ENCODE results near the gene DNAJC5G.
"Not testable (repeated sequence)": the region's sequence is repeated elsewhere in the genome, so short reads cannot be mapped to it uniquely, and the experiment has no call there.

The DNAJC5G gene

GRCh38 chr2:27312152-27312551 lies 36.9 kb downstream of the DNAJC5G start:
- 100% methylated on average over 1 of the region's 3 CpGs; no CpG with 5 or more reads in 1 of the 2 experiments for WGBS, 2 experiments (ENCODE audit: insufficient coverage in 2 of 2)
- no peaks in the 10 kb centered on the region for H3K9me3 ChIP-seq (ENCODE audit: control insufficient read depth, low read length)
- no peak overlapping the region for H3K4me3 ChIP-seq (ENCODE audit: extremely low read depth, insufficient read depth, low read length, poor library complexity, severe bottlenecking)
- peaks cover 6% of the 10 kb centered on the region for H3K36me3 ChIP-seq (ENCODE audit: control insufficient read depth, insufficient read depth, low read length)
- H3K27ac ChIP-seq (ENCODE audit: low read depth, low read length, severe bottlenecking), result no peak overlapping the region
- H3K4me1 ChIP-seq (ENCODE audit: control insufficient read depth, insufficient read depth, low read length, poor library complexity, severe bottlenecking), result no peaks in the 10 kb centered on the region

DNA sequence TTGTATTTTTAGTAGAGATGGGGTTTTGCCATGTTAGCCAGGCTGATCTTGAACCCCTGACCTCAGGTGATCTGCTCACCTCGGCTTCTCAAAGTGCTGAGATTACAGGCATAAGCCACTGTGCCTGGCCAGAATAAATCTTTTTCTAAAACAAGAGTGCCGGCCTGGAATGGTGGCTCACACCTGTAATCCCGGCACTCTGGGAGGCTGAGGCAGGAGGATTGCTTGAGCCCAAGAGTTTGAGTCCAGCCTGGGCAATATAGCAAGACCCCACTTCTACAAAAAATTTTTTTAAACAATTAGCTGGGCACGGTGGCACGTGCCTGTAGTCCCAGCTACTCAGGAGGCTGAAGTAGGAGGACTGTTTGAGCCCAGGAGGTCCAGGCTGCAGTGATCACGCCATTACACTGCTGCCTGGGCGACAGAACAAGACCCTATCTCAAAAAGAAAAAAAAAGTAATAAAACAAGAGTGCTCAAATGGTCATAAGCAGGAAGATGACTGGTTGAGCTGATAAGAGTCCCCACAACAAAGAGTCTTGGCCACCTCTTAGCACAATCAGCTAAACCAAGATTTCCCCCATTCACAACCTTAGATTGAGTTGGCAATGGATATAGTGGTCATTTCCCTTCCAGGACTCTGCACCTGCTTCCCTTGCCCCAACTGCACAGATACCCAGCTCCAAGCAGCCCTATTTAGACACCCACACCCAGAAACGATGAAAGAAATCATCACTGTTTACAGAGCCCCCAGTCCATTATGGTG lies 38.8 kb downstream of the DNAJC5G start:
- H3K9me3 ChIP-seq (ENCODE audit: control insufficient read depth, low read length), result no peaks in the 10 kb centered on the region
- no peak overlapping the region for H3K27ac ChIP-seq (ENCODE audit: low read depth, low read length, severe bottlenecking)
- no peak overlapping the region for H3K4me3 ChIP-seq (ENCODE audit: extremely low read depth, insufficient read depth, low read length, poor library complexity, severe bottlenecking)
- 90 to 95% methylated on average over 3 to 5 of the region's 8 CpGs for WGBS, 2 experiments (ENCODE audit: insufficient coverage in 2 of 2)
- H3K36me3 ChIP-seq (ENCODE audit: control insufficient read depth, insufficient read depth, low read length), result peaks cover 7% of the 10 kb centered on the region
- no peaks in the 10 kb centered on the region for H3K4me1 ChIP-seq (ENCODE audit: control insufficient read depth, insufficient read depth, low read length, poor library complexity, severe bottlenecking)

DNA sequence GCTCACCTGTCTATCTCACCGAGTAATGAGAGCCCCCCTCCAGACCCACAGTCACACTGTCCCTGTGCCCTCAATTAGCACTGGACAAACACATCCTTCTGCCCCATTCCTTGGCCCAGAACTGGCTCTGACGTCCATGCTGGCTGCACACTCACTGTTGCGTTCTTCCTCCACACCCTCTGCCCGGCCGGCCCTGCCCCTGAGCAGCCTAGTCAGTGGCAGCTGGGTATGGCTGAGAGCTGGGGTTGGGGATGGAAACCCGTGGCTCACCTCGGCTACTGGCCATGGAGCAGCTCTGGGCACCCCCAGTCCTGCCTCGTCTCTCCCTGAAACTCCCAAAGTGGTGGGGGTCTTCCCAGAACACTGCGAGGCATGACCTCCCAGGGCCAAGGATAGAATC lies 39.5 kb downstream of the DNAJC5G start:
- 92 to 94% methylated on average over 5 to 9 of the region's 9 CpGs for WGBS, 2 experiments (ENCODE audit: insufficient coverage in 2 of 2)
- no peak overlapping the region for H3K27ac ChIP-seq (ENCODE audit: low read depth, low read length, severe bottlenecking)
- peaks cover 5% of the 10 kb centered on the region for H3K36me3 ChIP-seq (ENCODE audit: control insufficient read depth, insufficient read depth, low read length)

DNA sequence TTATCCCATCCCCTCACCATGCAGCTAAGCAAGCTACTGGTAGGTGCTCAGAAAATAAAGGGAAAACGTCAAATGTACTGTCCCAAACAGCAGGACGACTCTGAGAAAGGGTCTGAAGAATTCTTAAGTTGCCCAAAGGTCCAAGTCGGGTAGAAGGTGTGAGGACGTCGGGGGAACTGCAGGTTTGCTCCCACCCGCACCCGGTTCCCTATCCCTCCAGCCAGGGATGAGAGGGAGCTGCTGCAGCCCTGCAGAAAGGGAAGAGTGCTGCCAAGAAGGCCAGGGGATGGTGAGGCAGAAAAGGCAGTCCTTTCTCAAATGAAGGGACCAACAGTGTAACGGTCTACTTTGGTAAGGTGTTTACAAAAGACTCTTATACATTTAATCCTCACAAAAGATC lies 39.9 kb downstream of the DNAJC5G start:
- WGBS, 2 experiments (ENCODE audit: insufficient coverage in 2 of 2), result 74 to 88% methylated on average over 7 of the region's 8 CpGs
- H3K27ac ChIP-seq (ENCODE audit: low read depth, low read length, severe bottlenecking), result no peak overlapping the region
- H3K36me3 ChIP-seq (ENCODE audit: control insufficient read depth, insufficient read depth, low read length), result peaks cover 3% of the 10 kb centered on the region

More for the DNA sequence above, 39.5 kb downstream of the DNAJC5G start:
- H3K9me3 ChIP-seq (ENCODE audit: control insufficient read depth, low read length), result no peaks in the 10 kb centered on the region
- no peaks in the 10 kb centered on the region for H3K4me1 ChIP-seq (ENCODE audit: control insufficient read depth, insufficient read depth, low read length, poor library complexity, severe bottlenecking)
- no peak overlapping the region for H3K4me3 ChIP-seq (ENCODE audit: extremely low read depth, insufficient read depth, low read length, poor library complexity, severe bottlenecking)

DNA sequence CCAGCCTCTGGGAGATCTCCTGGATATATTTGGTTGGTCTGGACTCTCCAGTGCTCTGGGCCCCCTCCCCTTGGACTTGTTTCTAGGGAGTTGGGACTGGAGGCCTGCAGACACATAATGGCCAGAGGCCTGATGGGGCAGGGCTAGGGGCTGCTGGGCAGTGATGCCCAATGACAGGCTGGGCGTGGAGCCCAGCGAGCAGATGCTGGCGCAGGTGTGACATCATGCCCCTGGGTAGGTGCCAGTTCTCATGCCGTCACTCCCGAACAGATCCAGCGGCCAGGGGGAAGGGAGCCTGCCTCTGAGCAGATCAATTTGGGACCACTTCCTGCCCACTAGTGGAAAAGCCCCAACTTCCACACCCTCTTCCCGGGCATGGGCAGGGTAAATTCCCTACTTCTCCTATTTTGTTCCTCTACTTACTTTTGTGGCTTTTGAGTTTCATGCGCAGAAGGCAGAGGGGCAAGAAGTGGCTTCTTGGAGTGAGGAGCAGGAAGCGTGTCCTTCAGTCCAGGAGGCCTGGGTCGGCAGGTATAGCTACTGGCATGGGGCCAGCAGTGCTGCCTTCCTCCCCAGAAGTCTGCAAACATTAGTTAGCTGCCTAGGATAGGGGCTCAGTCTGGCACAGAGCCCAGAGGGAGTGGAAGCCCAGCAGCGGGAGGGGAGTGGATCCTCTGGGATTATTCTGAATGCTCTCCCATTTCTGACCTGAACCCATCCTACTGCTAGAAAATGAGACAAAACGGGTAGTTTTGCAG lies 41.6 kb downstream of the DNAJC5G start:
- no peaks in the 10 kb centered on the region for H3K9me3 ChIP-seq (ENCODE audit: control insufficient read depth, low read length)
- 95 to 96% methylated on average over 10 to 11 of the region's 12 CpGs for WGBS, 2 experiments (ENCODE audit: insufficient coverage in 2 of 2)
- peaks cover 3% of the 10 kb centered on the region for H3K36me3 ChIP-seq (ENCODE audit: control insufficient read depth, insufficient read depth, low read length)

More for the DNA sequence above, 39.9 kb downstream of the DNAJC5G start:
- Histone ChIP-seq H3K9me3 (ENCODE audit: control insufficient read depth, low read length) (no peaks in the 10 kb centered on the region), H3K4me1 (ENCODE audit: control insufficient read depth, insufficient read depth, low read length, poor library complexity, severe bottlenecking) (no peaks in the 10 kb centered on the region), H3K4me3 (ENCODE audit: extremely low read depth, insufficient read depth, low read length, poor library complexity, severe bottlenecking) (no peak overlapping the region)

GRCh38 chr2:27319839-27320238 lies 44.6 kb downstream of the DNAJC5G start:
- WGBS, 2 experiments (ENCODE audit: insufficient coverage in 2 of 2), result 92 to 99% methylated on average over 12 to 13 of the region's 15 CpGs

More for the DNA sequence above, 41.6 kb downstream of the DNAJC5G start:
- Histone ChIP-seq H3K27ac (ENCODE audit: low read depth, low read length, severe bottlenecking) (no peak overlapping the region), H3K4me3 (ENCODE audit: extremely low read depth, insufficient read depth, low read length, poor library complexity, severe bottlenecking) (no peak overlapping the region), H3K4me1 (ENCODE audit: control insufficient read depth, insufficient read depth, low read length, poor library complexity, severe bottlenecking) (peaks cover 13% of the 10 kb centered on the region)

GRCh38 chr2:27320958-27321543 lies 45.8 kb downstream of the DNAJC5G start:
- H3K4me1 ChIP-seq (ENCODE audit: control insufficient read depth, insufficient read depth, low read length, poor library complexity, severe bottlenecking), result peaks cover 17% of the 10 kb centered on the region
- H3K27ac ChIP-seq (ENCODE audit: low read depth, low read length, severe bottlenecking), result peak overlapping the region; percentile 23
- H3K4me3 ChIP-seq (ENCODE audit: extremely low read depth, insufficient read depth, low read length, poor library complexity, severe bottlenecking), result no peak overlapping the region
- 71 to 83% methylated on average over 6 to 7 of the region's 8 CpGs for WGBS, 2 experiments (ENCODE audit: insufficient coverage in 2 of 2)
- H3K9me3 ChIP-seq (ENCODE audit: control insufficient read depth, low read length), result no peaks in the 10 kb centered on the region
- H3K36me3 ChIP-seq (ENCODE audit: control insufficient read depth, insufficient read depth, low read length), result peaks cover 3% of the 10 kb centered on the region

More at GRCh38 chr2:27319839-27320238, 44.6 kb downstream of the DNAJC5G start:
- not testable (repeated sequence) for H3K27ac ChIP-seq (ENCODE audit: low read depth, low read length, severe bottlenecking); H3K4me3 ChIP-seq (ENCODE audit: extremely low read depth, insufficient read depth, low read length, poor library complexity, severe bottlenecking); H3K9me3 ChIP-seq (ENCODE audit: control insufficient read depth, low read length); H3K36me3 ChIP-seq (ENCODE audit: control insufficient read depth, insufficient read depth, low read length)
- peaks cover 17% of the 10 kb centered on the region for H3K4me1 ChIP-seq (ENCODE audit: control insufficient read depth, insufficient read depth, low read length, poor library complexity, severe bottlenecking)

DNA sequence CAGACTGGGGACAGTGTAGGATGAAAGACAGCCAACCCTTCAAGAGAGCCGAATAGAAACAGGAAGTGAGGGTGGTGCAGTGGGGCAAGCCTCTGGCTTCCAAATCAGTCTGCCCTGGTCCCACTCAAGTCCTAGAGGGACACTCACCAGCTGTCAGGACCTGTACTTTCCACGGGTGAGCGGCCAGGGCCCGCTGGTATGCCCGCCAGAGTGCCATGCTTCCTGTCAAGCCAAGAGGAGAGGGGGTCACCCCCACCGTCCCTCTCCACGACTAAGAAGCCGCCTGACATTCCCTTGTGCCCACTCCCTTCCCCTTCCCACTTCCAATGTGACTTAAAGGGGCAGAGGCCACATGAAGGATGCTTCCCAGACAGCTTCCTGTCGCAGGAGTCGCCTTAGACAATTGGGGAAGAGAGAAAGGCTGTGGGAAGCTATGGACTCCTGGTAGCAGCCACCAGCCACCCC lies 47.1 kb downstream of the DNAJC5G start:
- Histone ChIP-seq H3K4me1 (ENCODE audit: control insufficient read depth, insufficient read depth, low read length, poor library complexity, severe bottlenecking) (peaks cover 17% of the 10 kb centered on the region), H3K9me3 (ENCODE audit: control insufficient read depth, low read length) (no peaks in the 10 kb centered on the region), H3K27ac (ENCODE audit: low read depth, low read length, severe bottlenecking) (peak overlapping the region; percentile 97), H3K4me3 (ENCODE audit: extremely low read depth, insufficient read depth, low read length, poor library complexity, severe bottlenecking) (peak overlapping the region; percentile 89), H3K36me3 (ENCODE audit: control insufficient read depth, insufficient read depth, low read length) (peaks cover 13% of the 10 kb centered on the region)
- 5 to 12% methylated on average over 5 to 7 of the region's 10 CpGs for WGBS, 2 experiments (ENCODE audit: insufficient coverage in 2 of 2)

- peak within 1 kb of the TSS; percentile 97 for H3K27ac ChIP-seq (ENCODE audit: low read depth, low read length, severe bottlenecking)
- H3K4me3 ChIP-seq (ENCODE audit: extremely low read depth, insufficient read depth, low read length, poor library complexity, severe bottlenecking), result peak within 1 kb of the TSS; percentile 89
- H3K36me3 ChIP-seq (ENCODE audit: control insufficient read depth, insufficient read depth, low read length), result peaks cover 16% of the 10 kb centered on the region
- peaks cover 17% of the 10 kb centered on the region for H3K4me1 ChIP-seq (ENCODE audit: control insufficient read depth, insufficient read depth, low read length, poor library complexity, severe bottlenecking)
- no peaks in the 10 kb centered on the region for H3K9me3 ChIP-seq (ENCODE audit: control insufficient read depth, low read length)
- WGBS, 2 experiments (ENCODE audit: insufficient coverage in 2 of 2), result 2 to 3% methylated on average over 24 to 33 of the region's 39 CpGs
These were observed 47.7 kb downstream of the DNAJC5G start, which contains the start of gene MPV17 for GRCh38 chr2:27322766-27323595. TSS of gene MPV17 (minus strand) at chr2:27323097. CDS start at chr2:27322517, 580 bp downstream.
